T-helper 1 cell treated with Interleukin-12 subunit alpha and Interleukin-12 subunit beta and Interleukin-4 antibody, amounts not matched to agents 30 μg/mL and 1 μg/mL, for 36 hours (primary cell): ENCODE results near the gene PCARE.

Source experiments
- H3K27ac Mint-ChIP-seq: one replicate; pipeline ENCODE4 v1.8.0; 2021; ENCODE audit warnings: mild to moderate bottlenecking, mixed read lengths
- H3K27me3 Mint-ChIP-seq: one replicate; pipeline ENCODE4 v1.8.0; 2021; ENCODE audit warnings: low read depth, mixed read lengths
- H3K36me3 Mint-ChIP-seq: one replicate; pipeline ENCODE4 v1.8.0; 2021; ENCODE audit warnings: low read depth, mixed read lengths
- H3K4me1 Mint-ChIP-seq: one replicate; pipeline ENCODE4 v1.8.0; 2021; ENCODE audit warnings: low read depth, mixed read lengths
- H3K4me3 Mint-ChIP-seq: one replicate; pipeline ENCODE4 v1.8.0; 2021; ENCODE audit warnings: mild to moderate bottlenecking, moderate library complexity, mixed read lengths
- H3K9me3 Mint-ChIP-seq: one replicate; pipeline ENCODE4 v1.8.0; 2021; ENCODE audit warnings: mixed read lengths

PCARE gene

DNA sequence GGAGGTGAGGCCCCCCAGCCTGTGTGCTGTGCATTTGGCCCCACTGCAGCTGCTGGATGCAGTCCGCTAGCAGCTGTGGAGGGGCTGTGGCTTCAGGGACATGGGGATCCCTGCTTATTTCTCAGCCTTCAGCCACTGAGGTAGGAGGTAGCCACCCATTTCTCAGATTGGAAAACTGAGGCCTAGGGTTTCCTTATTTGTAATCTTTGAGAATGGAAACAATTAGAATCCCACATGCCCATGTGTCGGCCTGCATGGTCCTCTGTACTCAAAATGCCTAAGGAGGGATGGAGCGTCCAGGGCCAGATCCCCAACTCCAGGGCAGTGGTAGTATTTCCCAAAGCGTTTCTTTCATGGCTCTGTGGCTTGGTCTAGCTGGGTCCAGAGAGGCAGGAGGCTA is 51.1 kb downstream of the PCARE start:
- no peaks in the 10 kb centered on the region for H3K27me3 Mint-ChIP-seq
- H3K27ac Mint-ChIP-seq = no peak overlapping the region
- H3K9me3 Mint-ChIP-seq = no peaks in the 10 kb centered on the region
- peaks cover 2% of the 10 kb centered on the region for H3K36me3 Mint-ChIP-seq
- H3K4me1 Mint-ChIP-seq = peaks cover 4% of the 10 kb centered on the region
- no peak overlapping the region for H3K4me3 Mint-ChIP-seq

DNA sequence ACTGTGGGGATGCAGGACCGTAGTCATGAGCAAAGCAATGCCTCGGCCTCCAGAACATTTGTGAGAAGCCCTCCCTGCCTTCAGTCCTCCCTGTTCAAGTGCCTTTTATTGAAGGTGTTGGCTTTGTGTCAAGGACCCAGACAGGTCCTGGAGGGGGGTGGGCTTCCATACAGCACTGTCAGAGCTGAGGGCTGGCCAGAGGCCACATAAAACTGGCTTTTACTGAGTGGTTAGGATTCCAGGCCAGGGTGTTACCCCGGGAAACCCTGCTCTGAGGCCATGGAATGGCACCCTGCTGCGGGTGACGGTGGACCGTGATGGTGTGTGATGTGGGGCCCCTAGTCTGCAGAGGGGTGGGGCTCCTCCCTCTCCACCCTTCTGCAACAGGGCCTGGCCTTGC is 51.6 kb downstream of the PCARE start:
- no peak overlapping the region for H3K4me3 Mint-ChIP-seq
- no peak overlapping the region for H3K27ac Mint-ChIP-seq
- H3K9me3 Mint-ChIP-seq = no peaks in the 10 kb centered on the region
- H3K36me3 Mint-ChIP-seq = peaks cover 2% of the 10 kb centered on the region
- no peaks in the 10 kb centered on the region for H3K27me3 Mint-ChIP-seq
- peaks cover 4% of the 10 kb centered on the region for H3K4me1 Mint-ChIP-seq

- Mint-ChIP-seq H3K9me3 (no peaks in the 10 kb centered on the region), H3K36me3 (peaks cover 2% of the 10 kb centered on the region), H3K4me3 (no peak overlapping the region), H3K27me3 (no peaks in the 10 kb centered on the region), H3K4me1 (peaks cover 5% of the 10 kb centered on the region), H3K27ac (no peak overlapping the region)
Observed at GRCh38 chr2:29021886-29022285, 52.4 kb downstream of the PCARE start.

DNA sequence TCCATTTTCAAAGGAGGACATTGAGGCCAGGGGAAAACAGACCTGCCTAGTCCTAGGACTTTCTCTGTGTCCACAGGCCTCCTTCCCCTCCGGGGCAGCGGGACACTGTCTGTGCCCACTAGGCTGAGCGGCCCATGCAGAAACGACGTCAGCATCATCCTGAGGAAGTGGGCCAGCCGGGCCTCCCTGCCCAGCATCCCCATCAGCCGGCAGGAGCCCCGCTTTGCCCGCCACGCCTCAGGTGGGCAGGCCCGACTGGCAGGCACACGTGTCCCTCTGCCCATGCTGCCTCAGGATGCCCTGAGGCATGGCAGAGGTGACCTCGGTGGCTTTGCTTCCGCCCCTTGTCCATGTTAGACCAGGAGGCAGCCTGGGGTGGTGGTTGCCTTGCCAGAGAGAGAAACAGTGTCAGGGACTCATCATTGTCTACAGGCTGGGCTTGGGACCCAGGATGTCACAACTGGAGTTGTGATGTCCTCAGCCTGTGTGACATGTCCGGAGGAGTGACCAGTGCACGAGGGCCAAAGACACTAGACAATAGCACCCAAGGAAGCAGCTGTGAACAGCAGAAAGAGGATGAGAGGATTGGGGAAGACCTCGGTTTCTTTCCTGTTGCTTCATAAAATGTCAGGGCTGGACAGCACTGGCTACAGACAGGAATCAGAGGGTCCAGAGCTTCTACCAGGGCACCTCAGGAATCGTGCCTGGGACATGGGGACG is 56.4 kb downstream of the PCARE start:
- Mint-ChIP-seq H3K4me1 (peaks cover 44% of the 10 kb centered on the region), H3K4me3 (no peak overlapping the region), H3K27me3 (no peaks in the 10 kb centered on the region)

GRCh38 chr2:29016504-29016903 is 57.8 kb downstream of the PCARE start:
- Mint-ChIP-seq H3K9me3 (no peaks in the 10 kb centered on the region), H3K27me3 (no peaks in the 10 kb centered on the region), H3K36me3 (peaks cover 6% of the 10 kb centered on the region), H3K27ac (peak overlapping the region; percentile 98), H3K4me1 (peaks cover 54% of the 10 kb centered on the region), H3K4me3 (peak overlapping the region; percentile 89)

More for the DNA sequence above, 56.4 kb downstream of the PCARE start:
- no peak overlapping the region for H3K27ac Mint-ChIP-seq
- peaks cover 7% of the 10 kb centered on the region for H3K36me3 Mint-ChIP-seq
- H3K9me3 Mint-ChIP-seq = no peaks in the 10 kb centered on the region

DNA sequence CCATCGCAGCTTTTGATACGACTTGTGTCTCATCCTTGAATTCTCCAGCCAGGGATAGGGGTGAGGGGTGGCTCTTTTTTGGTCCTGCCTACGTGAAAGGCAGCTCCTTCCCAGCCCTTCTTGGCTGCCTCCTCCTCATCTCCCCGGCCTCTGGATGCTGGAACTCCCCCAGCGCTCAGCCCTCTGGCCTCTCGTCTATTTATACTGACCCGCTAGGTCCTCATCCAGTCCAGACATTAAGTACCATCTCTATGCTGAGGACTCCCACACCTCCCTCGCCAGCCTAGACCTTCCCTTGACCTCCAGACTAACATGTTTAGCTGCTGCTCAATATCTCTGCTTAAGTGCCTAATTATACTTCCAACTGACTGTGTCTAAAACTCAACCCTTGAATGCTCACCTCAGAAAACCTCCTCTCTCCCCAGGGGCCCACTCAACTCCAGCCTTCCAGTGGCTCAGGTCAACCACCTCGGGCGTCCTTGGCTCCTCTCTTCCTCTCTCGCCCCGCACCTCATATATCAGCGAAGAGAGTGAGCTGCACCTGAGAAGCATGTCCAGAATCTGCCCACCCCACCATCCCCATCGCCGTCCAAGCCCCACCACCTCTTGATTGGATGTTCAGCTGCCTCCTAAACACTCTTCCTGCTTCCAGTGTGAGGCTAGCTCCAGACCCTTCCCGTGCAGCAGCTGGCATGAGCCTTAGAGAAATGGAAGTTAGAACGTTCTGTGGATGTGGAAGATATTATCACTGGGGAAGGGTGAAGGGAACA is 58.4 kb downstream of the PCARE start:
- H3K4me1 Mint-ChIP-seq = peaks cover 61% of the 10 kb centered on the region

DNA sequence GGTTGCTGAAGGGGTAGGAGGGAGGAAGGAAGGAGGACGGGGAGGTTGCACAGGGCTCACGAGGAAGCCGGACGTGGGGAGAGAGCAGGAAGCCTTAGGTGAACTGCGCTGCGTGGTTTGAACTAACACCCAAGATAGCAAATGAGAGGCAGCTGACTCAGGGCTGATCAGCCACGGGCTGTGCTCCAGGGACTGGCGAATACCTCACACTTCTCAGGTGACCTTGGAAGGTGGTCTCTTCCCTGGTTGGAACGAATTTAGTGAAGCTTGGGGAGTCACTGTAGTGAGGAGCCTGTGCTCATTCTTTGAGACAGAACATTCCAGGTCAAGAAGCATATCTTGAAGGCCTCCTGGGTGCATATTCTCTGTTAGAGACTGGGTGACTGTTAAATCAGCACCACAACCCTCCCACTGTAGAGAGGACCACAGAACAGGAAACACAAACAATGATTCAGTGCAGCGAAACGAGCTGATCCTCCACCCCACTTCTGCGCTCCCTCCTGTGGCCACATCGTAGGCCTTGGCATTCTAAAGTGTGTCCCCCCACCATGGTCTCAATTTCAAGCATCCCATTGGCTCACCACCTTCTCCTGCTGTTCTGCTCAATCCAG is 59.4 kb downstream of the PCARE start:
- H3K27ac Mint-ChIP-seq = peak overlapping the region; percentile 98
- H3K27me3 Mint-ChIP-seq = no peaks in the 10 kb centered on the region
- H3K4me1 Mint-ChIP-seq = peaks cover 63% of the 10 kb centered on the region
- H3K36me3 Mint-ChIP-seq = peaks cover 5% of the 10 kb centered on the region
- no peaks in the 10 kb centered on the region for H3K9me3 Mint-ChIP-seq
- H3K4me3 Mint-ChIP-seq = peak overlapping the region; percentile 89

More for the DNA sequence above, 58.4 kb downstream of the PCARE start:
- Mint-ChIP-seq H3K36me3 (peaks cover 5% of the 10 kb centered on the region), H3K4me3 (peak overlapping the region; percentile 89), H3K27me3 (no peaks in the 10 kb centered on the region), H3K9me3 (no peaks in the 10 kb centered on the region), H3K27ac (peak overlapping the region; percentile 98)

- H3K27ac Mint-ChIP-seq = peak overlapping the region; percentile 98
- no peaks in the 10 kb centered on the region for H3K27me3 Mint-ChIP-seq
- peaks cover 5% of the 10 kb centered on the region for H3K36me3 Mint-ChIP-seq
- peak overlapping the region; percentile 89 for H3K4me3 Mint-ChIP-seq
- peaks cover 68% of the 10 kb centered on the region for H3K4me1 Mint-ChIP-seq
- no peaks in the 10 kb centered on the region for H3K9me3 Mint-ChIP-seq
Observed at GRCh38 chr2:29014331-29014730, 60.0 kb downstream of the PCARE start.

GRCh38 chr2:29013057-29013780 is 61.1 kb downstream of the PCARE start:
- peaks cover 5% of the 10 kb centered on the region for H3K36me3 Mint-ChIP-seq
- peak overlapping the region; percentile 98 for H3K27ac Mint-ChIP-seq
- no peaks in the 10 kb centered on the region for H3K27me3 Mint-ChIP-seq
- H3K4me1 Mint-ChIP-seq = peaks cover 73% of the 10 kb centered on the region
- H3K9me3 Mint-ChIP-seq = no peaks in the 10 kb centered on the region
- H3K4me3 Mint-ChIP-seq = peak overlapping the region; percentile 89

DNA sequence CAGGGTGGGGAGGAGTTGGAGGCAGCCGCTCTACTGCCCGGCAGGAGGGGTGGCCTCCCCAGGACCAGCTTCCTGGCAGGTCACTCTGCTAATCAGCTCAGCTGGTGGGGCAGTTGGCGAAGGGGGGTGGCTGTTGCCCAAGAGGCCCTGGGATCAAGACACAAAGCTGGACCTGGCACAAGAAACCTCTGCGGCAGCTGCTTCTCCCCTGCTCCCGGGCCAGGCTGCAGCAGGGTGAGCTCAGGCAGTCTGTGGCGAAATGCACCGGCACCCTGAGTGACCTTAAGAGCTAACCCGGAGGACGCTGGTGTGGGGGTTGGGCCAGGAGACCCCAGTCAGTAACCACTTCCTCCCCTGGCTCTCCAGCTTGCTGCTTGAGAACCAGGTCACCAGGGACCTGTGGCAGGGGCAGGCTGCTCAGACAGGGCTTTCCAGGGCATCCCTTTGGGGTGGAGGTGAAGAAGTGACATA is 62.1 kb downstream of the PCARE start:
- Mint-ChIP-seq H3K4me3 (no peak overlapping the region), H3K27ac (peak overlapping the region; percentile 98), H3K36me3 (peaks cover 5% of the 10 kb centered on the region)

More for the DNA sequence above, 62.1 kb downstream of the PCARE start:
- H3K27me3 Mint-ChIP-seq = no peaks in the 10 kb centered on the region
- H3K9me3 Mint-ChIP-seq = no peaks in the 10 kb centered on the region
- peaks cover 73% of the 10 kb centered on the region for H3K4me1 Mint-ChIP-seq
